Fibroblast of peridontal ligament (primary cell): Measurements from ENCODE around the gene NDUFS1.

Experiments used
- DNase-seq: peaks from one replicate; pipeline ENCODE4 v3.0.0-alpha.2; 2010; ENCODE audit errors: extremely low read depth

Gene NDUFS1

GRCh38 chr2:206098471-206098870 lies 60.8 kb downstream of the NDUFS1 start:
- DNase-seq = no peak

- DNase-seq = no peak
Observed at GRCh38 chr2:206096876-206097275, 62.4 kb downstream of the NDUFS1 start.

GRCh38 chr2:206095536-206096332 lies 63.5 kb downstream of the NDUFS1 start:
- DNase-seq = no peak

GRCh38 chr2:206092297-206092696 lies 66.9 kb downstream of the NDUFS1 start:
- no peak for DNase-seq

GRCh38 chr2:206088248-206088647 lies 71.0 kb downstream of the NDUFS1 start:
- DNase-seq = no peak

- DNase-seq = peak; percentile 35
Observed at GRCh38 chr2:206086716-206087350, 72.4 kb downstream of the NDUFS1 start.

- DNase-seq = peak; percentile 85
Observed at GRCh38 chr2:206085742-206086445, 73.3 kb downstream of the NDUFS1 start, which contains the start of gene INO80D. Gene INO80D, minus strand, starts transcription at chr2:206086174. Its CDS starts 23,158 bp downstream, at chr2:206063016.

- peak; percentile 18 for DNase-seq
Observed at GRCh38 chr2:206084870-206085741, 74.1 kb downstream of the NDUFS1 start.

- peak; percentile 59 for DNase-seq
Observed at GRCh38 chr2:206084439-206084869, 74.8 kb downstream of the NDUFS1 start.

- peak; percentile 7 for DNase-seq
Observed at GRCh38 chr2:206083602-206084438, 75.4 kb downstream of the NDUFS1 start.

- no peak for DNase-seq
Observed at GRCh38 chr2:206082298-206082843, 76.9 kb downstream of the NDUFS1 start.

- DNase-seq = no peak
Observed at GRCh38 chr2:206080927-206081326, 78.3 kb downstream of the NDUFS1 start.

- DNase-seq = no peak
Observed at GRCh38 chr2:206079699-206080465, 79.4 kb downstream of the NDUFS1 start.

- peak; percentile 15 for DNase-seq
Observed at GRCh38 chr2:206077879-206078278, 81.4 kb downstream of the NDUFS1 start.

GRCh38 chr2:206075113-206075512 lies 84.1 kb downstream of the NDUFS1 start:
- peak; percentile 2 for DNase-seq

- DNase-seq = no peak
Observed at GRCh38 chr2:206071807-206072206, 87.4 kb downstream of the NDUFS1 start.

- DNase-seq = no peak
Observed at GRCh38 chr2:206069417-206069816, 89.8 kb downstream of the NDUFS1 start.

GRCh38 chr2:206068207-206068606 lies 91.0 kb downstream of the NDUFS1 start:
- DNase-seq = no peak
